ENCODE results near the gene S100A1. TPM values are rescaled to one million over a fixed set of nuclear protein-coding genes. Genes with fewer than 3 reads are reported as not detected.

Gene S100A1
- total RNA-seq, 4 donors from 2014 or later: 2.4 to 8.3 (median 2.8) TPM

DNA sequence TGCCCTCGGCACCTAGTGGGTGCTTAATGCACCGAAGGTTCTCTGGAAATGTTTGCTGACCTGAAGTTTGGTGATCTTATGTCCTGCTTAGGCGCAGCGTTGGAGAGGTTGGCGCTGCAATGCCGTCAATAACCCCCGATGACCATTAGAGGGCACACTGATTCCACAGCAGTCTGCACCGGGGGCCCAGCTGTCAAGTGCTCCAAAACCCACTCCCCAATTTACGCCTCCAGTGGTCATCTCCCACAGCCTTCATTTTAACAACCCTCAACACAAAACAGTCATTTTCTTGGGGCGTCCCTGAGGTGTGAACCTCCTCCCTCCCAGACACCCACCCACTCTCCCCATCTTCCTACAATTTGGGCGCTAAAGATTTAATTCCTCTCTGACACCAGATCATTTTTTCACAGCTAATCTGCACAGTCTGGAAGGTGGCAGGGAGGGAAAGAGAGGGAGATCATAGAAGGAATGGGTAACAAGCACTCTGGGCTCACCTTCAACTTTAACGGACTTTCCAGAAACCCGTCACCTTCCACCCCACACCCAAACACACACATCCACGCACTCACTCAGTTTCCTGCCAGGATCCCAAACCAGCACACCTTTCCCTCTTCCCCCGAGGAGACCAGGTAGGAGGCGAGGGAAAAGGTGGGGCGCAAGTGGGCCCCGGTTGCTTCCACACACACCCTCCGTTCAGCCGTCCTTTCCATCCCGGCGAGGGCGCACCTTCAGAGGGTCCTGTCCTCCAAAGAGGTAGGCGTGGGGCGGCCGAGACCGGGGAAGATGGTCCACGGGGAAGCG, 49.7 kb downstream of the S100A1 start:
- peak; percentile 52 for ATAC-seq
- H3K9me3 ChIP-seq: no peaks in the 10 kb centered on the region
- peaks cover 0 to 8% of the 10 kb centered on the region in 2 donors for H3K36me3 ChIP-seq
- peaks cover 25% of the 10 kb centered on the region for H3K27me3 ChIP-seq
- H3K4me1 ChIP-seq: peaks cover 0 to 31% (median 7%) of the 10 kb centered on the region in 3 donors
- H3K4me3 ChIP-seq: peak overlapping the region; percentile 36 to 72
- peak overlapping the region in 3 of 4 donors; percentile 73 to 82 (median 76) for H3K27ac ChIP-seq
- TF ChIP-seq POLR2A (IDR thresholded peaks at IDR 0.05): no peak
- no peak for TF ChIP-seq POLR2AphosphoS5 (IDR thresholded peaks at IDR 0.05)
- TF ChIP-seq CTCF (IDR thresholded peaks at IDR 0.05): peak in 3 of 4 experiments; percentile 81 to 95 (median 82)
- TF ChIP-seq EP300 (IDR thresholded peaks at IDR 0.05): no peak
- 0 to 2% methylated on average over 6 to 12 of the region's 29 CpGs for WGBS, 2 donors (ENCODE audit: low coverage in 1 of 2)

GRCh38 chr1:153678519-153679336, 50.5 kb downstream of the S100A1 start, which contains the start of gene NPR1:
NPR1 (plus strand) TSS chr1:153678688; CDS start chr1:153679109, 421 bp downstream.
- Histone ChIP-seq H3K4me1 (peaks cover 0 to 31% (median 7%) of the 10 kb centered on the region in 3 donors), H3K27me3 (peaks cover 25% of the 10 kb centered on the region), H3K36me3 (peaks cover 0 to 15% of the 10 kb centered on the region in 2 donors), H3K27ac (peak within 1 kb of the TSS in 3 of 4 donors; percentile 73 to 82 (median 76)), H3K4me3 (peak within 1 kb of the TSS; percentile 36 to 72), H3K9me3 (no peaks in the 10 kb centered on the region)
- TF ChIP-seq CTCF (IDR thresholded peaks at IDR 0.05) (no peak), POLR2AphosphoS5 (IDR thresholded peaks at IDR 0.05) (no peak), EP300 (IDR thresholded peaks at IDR 0.05) (no peak), POLR2A (IDR thresholded peaks at IDR 0.05) (peak in 1 of 2 donors; percentile 29)
- ATAC-seq: peak; percentile 85
- WGBS, 2 donors (ENCODE audit: low coverage in 1 of 2): 0% methylated on average over 3 to 13 of the region's 78 CpGs

DNA sequence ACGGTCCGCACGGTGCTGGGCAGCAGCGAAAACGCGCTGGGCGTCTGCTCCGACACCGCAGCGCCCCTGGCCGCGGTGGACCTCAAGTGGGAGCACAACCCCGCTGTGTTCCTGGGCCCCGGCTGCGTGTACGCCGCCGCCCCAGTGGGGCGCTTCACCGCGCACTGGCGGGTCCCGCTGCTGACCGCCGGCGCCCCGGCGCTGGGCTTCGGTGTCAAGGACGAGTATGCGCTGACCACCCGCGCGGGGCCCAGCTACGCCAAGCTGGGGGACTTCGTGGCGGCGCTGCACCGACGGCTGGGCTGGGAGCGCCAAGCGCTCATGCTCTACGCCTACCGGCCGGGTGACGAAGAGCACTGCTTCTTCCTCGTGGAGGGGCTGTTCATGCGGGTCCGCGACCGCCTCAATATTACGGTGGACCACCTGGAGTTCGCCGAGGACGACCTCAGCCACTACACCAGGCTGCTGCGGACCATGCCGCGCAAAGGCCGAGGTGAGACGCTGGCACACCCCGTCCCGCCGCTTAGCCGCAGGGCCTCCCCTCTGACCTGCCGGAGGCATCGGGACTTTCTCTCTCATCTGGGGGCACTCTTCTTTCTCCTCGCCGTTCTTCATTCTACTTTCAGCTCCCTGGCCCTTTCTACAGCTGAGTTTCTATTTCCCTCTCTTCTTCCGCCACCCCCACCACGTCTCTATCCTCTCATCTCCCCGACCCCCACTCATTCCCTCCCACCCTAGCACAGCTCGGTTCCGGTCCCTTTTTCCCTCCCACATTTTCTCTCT, 51.3 kb downstream of the S100A1 start:
- H3K9me3 ChIP-seq: no peaks in the 10 kb centered on the region
- H3K36me3 ChIP-seq: peaks cover 0 to 15% of the 10 kb centered on the region in 2 donors
- 5 to 20% methylated on average over 12 to 18 of the region's 73 CpGs for WGBS, 2 donors (ENCODE audit: low coverage in 1 of 2)
- H3K4me3 ChIP-seq: peak overlapping the region; percentile 36 to 72
- peak overlapping the region in 3 of 4 donors; percentile 73 to 82 (median 76) for H3K27ac ChIP-seq
- peak; percentile 27 for ATAC-seq
- TF ChIP-seq POLR2AphosphoS5 (IDR thresholded peaks at IDR 0.05) (no peak), CTCF (IDR thresholded peaks at IDR 0.05) (peak in 3 of 4 experiments; percentile 33 to 41 (median 40)), EP300 (IDR thresholded peaks at IDR 0.05) (no peak)
- peaks cover 0 to 31% (median 7%) of the 10 kb centered on the region in 3 donors for H3K4me1 ChIP-seq
- peaks cover 25% of the 10 kb centered on the region for H3K27me3 ChIP-seq

DNA sequence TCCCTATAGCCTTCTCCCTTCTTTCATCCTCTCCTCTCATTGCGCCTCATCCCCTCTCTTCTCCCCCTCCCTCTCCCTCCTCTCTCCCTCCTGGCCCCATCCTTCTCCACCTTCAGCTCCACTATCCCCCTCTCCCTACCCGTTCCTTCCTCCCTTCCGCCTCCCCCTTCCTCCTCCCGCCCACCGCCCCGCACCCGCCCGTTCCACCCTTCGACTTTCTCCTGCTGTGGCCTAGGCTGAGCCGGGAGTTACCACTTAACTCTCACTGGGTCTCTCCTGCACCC, 51.8 kb downstream of the S100A1 start:
- TF ChIP-seq EP300 (IDR thresholded peaks at IDR 0.05) (no peak), POLR2AphosphoS5 (IDR thresholded peaks at IDR 0.05) (no peak), POLR2A (IDR thresholded peaks at IDR 0.05) (no peak), CTCF (IDR thresholded peaks at IDR 0.05) (no peak)
- 23 to 71% methylated on average over 1 to 9 of the region's 10 CpGs for WGBS, 2 donors (ENCODE audit: low coverage in 1 of 2)
- Histone ChIP-seq H3K9me3 (no peaks in the 10 kb centered on the region), H3K27ac (peak overlapping the region in 3 of 4 donors; percentile 73 to 82 (median 76)), H3K4me3 (peak overlapping the region; percentile 1 to 72), H3K27me3 (peaks cover 25% of the 10 kb centered on the region), H3K4me1 (peaks cover 0 to 31% (median 7%) of the 10 kb centered on the region in 3 donors), H3K36me3 (peaks cover 0 to 15% of the 10 kb centered on the region in 2 donors)
- ATAC-seq: no peak

Other genes starting within 250 kb of the S100A1 start
- 100 to 1,000 TPM in 2 of 4 donors, 10 to 100 TPM in 2; 13.1 to 745 (median 110) TPM for gene S100A8, start 237.4 kb upstream of the S100A1 start, total RNA-seq
- under 1 TPM in 2 of 4 donors, not detected in 2; 0.16 to 0.79 TPM for gene S100A7A, start 211.9 kb upstream of the S100A1 start, total RNA-seq
- gene S100A7, start 167.8 kb upstream of the S100A1 start, total RNA-seq: 100 to 1,000 TPM in 1 of 4 donors, 10 to 100 TPM in 1, not detected in 2; 33.0 to 253 TPM
- gene S100A6, start 92.4 kb upstream of the S100A1 start, total RNA-seq: 100 to 1,000 TPM; 595 to 840 (median 634) TPM
- gene S100A5, start 87.5 kb upstream of the S100A1 start, total RNA-seq: not detected
- 100 to 1,000 TPM; 135 to 345 (median 259) TPM for gene S100A4, start 82.6 kb upstream of the S100A1 start, total RNA-seq
- gene S100A3, start 79.2 kb upstream of the S100A1 start, total RNA-seq: 1 to 10 TPM in 2 of 4 donors, under 1 TPM in 1, not detected in 1; 0.69 to 6.0 (median 1.1) TPM
- gene S100A2, start 62.6 kb upstream of the S100A1 start, total RNA-seq: 10 to 100 TPM in 2 of 4 donors, 1 to 10 TPM in 2; 2.7 to 73.3 (median 14.2) TPM
- gene S100A16, start 15.3 kb upstream of the S100A1 start, total RNA-seq: 100 to 1,000 TPM in 1 of 4 donors, 10 to 100 TPM in 3; 49.7 to 121 (median 71.5) TPM
- gene S100A14, start 12.1 kb upstream of the S100A1 start, total RNA-seq: 10 to 100 TPM in 1 of 4 donors, 1 to 10 TPM in 2, under 1 TPM in 1; 0.85 to 82.1 (median 5.0) TPM
- 100 to 1,000 TPM in 1 of 4 donors, 10 to 100 TPM in 3; 56.1 to 133 (median 76.3) TPM for gene S100A13, start 929 bp upstream of the S100A1 start, total RNA-seq
- gene CHTOP, start 5.6 kb downstream of the S100A1 start, total RNA-seq: 10 to 100 TPM; 33.7 to 57.0 (median 42.2) TPM
- gene SNAPIN, start 30.3 kb downstream of the S100A1 start, total RNA-seq: 10 to 100 TPM; 58.9 to 77.4 (median 69.4) TPM
- gene ILF2, start 42.6 kb downstream of the S100A1 start, total RNA-seq: 10 to 100 TPM; 52.1 to 99.2 (median 79.3) TPM
- 10 to 100 TPM; 36.7 to 57.0 (median 46.7) TPM for gene NPR1, start 50.3 kb downstream of the S100A1 start, total RNA-seq
- 10 to 100 TPM; 31.4 to 55.3 (median 43.5) TPM for gene INTS3, start 99.6 kb downstream of the S100A1 start, total RNA-seq
- 10 to 100 TPM; 18.8 to 30.7 (median 21.6) TPM for gene SLC27A3, start 147.0 kb downstream of the S100A1 start, total RNA-seq